ENCODE data around the gene PAK6.

- TF ChIP-seq YY1 (IDR thresholded peaks at IDR 0.05; ENCODE audit: low read depth) = no peak
- TF ChIP-seq CTCF (IDR thresholded peaks at IDR 0.05) = no peak
- TF ChIP-seq EP300 (IDR thresholded peaks at IDR 0.05; ENCODE audit: borderline replicate concordance in 1 of 2, low read depth in 1 of 2, low read length in 1 of 2) = no peak
- TF ChIP-seq TCF12 (IDR thresholded peaks at IDR 0.05) = no peak
- TF ChIP-seq NFIC (IDR thresholded peaks at IDR 0.05; ENCODE audit: borderline replicate concordance) = no peak
- no peak for TF ChIP-seq MXI1 (IDR thresholded peaks at IDR 0.05; ENCODE audit: low read depth, low read length)
- no peak for TF ChIP-seq REST (IDR thresholded peaks at IDR 0.05; ENCODE audit: low read depth, low read length)
- no peak for TF ChIP-seq IRF3 (IDR thresholded peaks at IDR 0.05; ENCODE audit: low read depth, low read length)
- TF ChIP-seq, protein P1, sequence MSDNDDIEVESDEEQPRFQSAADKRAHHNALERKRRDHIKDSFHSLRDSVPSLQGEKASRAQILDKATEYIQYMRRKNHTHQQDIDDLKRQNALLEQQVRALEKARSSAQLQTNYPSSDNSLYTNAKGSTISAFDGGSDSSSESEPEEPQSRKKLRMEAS (IDR thresholded peaks at IDR 0.05; ENCODE audit: low read depth) = no peak
- TF ChIP-seq JUND (IDR thresholded peaks at IDR 0.05) = no peak
- TF ChIP-seq, protein P2, sequence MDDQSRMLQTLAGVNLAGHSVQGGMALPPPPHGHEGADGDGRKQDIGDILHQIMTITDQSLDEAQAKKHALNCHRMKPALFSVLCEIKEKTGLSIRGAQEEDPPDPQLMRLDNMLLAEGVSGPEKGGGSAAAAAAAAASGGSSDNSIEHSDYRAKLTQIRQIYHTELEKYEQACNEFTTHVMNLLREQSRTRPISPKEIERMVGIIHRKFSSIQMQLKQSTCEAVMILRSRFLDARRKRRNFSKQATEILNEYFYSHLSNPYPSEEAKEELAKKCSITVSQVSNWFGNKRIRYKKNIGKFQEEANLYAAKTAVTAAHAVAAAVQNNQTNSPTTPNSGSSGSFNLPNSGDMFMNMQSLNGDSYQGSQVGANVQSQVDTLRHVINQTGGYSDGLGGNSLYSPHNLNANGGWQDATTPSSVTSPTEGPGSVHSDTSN (IDR thresholded peaks at IDR 0.05) = no peak
- no peak for TF ChIP-seq ELF1 (IDR thresholded peaks at IDR 0.05)
- TF ChIP-seq RFX5 (IDR thresholded peaks at IDR 0.05; ENCODE audit: low read length) = no peak
Measured at GRCh38 chr15:40219801-40220200, 19.1 kb upstream of the PAK6 start.
